H9 (cell line): ENCODE measurements around the gene KRT8. TPM values are rescaled to one million over a fixed set of nuclear protein-coding genes. Genes with fewer than 3 reads are reported as not detected.

Experiments used
- DNase-seq: peaks from one replicate; pipeline ENCODE4 v3.0.0-alpha.2; 2017
- H2AFZ ChIP-seq: one replicate; pipeline ENCODE4 v1.6.1; 2013; ENCODE audit warnings: mild to moderate bottlenecking, low read length, control low read depth, moderate library complexity
- H2AK5ac ChIP-seq: 2 replicates; pipeline ENCODE4 v1.6.1; 2013; ENCODE audit warnings: low read length, control low read depth, mixed read lengths; ENCODE audit not compliant: insufficient read length
- H2BK120ac ChIP-seq: one replicate; pipeline ENCODE4 v1.6.1; 2013; ENCODE audit warnings: low read depth, mild to moderate bottlenecking, low read length, control low read depth, inconsistent platforms; ENCODE audit not compliant: poor library complexity, severe bottlenecking
- H2BK12ac ChIP-seq: 2 replicates; pipeline ENCODE4 v1.6.1; 2013; ENCODE audit warnings: low read length, control low read depth, mixed read lengths, low read depth; ENCODE audit not compliant: insufficient read length
- H2BK15ac ChIP-seq: 2 replicates; pipeline ENCODE4 v1.6.1; 2013; ENCODE audit warnings: low read depth, low read length, control low read depth
- H2BK20ac ChIP-seq: one replicate; pipeline ENCODE4 v1.6.1; 2013; ENCODE audit warnings: low read depth, mild to moderate bottlenecking, low read length, control low read depth, inconsistent platforms; ENCODE audit not compliant: poor library complexity, severe bottlenecking
- H2BK5ac ChIP-seq: 2 replicates; pipeline ENCODE4 v1.6.1; 2013; ENCODE audit warnings: low read length, control low read depth, mixed read lengths; ENCODE audit not compliant: insufficient read length
- H3K14ac ChIP-seq: 2 replicates; pipeline ENCODE4 v1.6.1; 2013; ENCODE audit warnings: low read length, control low read depth; ENCODE audit not compliant: insufficient read depth
- H3K18ac ChIP-seq: 2 replicates; pipeline ENCODE4 v1.6.1; 2013; ENCODE audit warnings: low read depth, mild to moderate bottlenecking, mixed read lengths, low read length, control low read depth; ENCODE audit not compliant: insufficient read length
- H3K23ac ChIP-seq: 2 replicates; pipeline ENCODE4 v1.6.1; 2013; ENCODE audit warnings: low read length, control low read depth, mixed read lengths, low read depth; ENCODE audit not compliant: insufficient read length
- H3K23me2 ChIP-seq: 2 replicates; pipeline ENCODE4 v1.6.1; 2013; ENCODE audit warnings: low read depth, mild to moderate bottlenecking, mixed read lengths, low read length, control low read depth; ENCODE audit not compliant: insufficient read length, poor library complexity, severe bottlenecking
- H3K27ac ChIP-seq: 2 replicates; pipeline ENCODE4 v1.5.1; 2013; ENCODE audit warnings: low read length, control low read depth, mixed read lengths, low read depth; ENCODE audit not compliant: insufficient read length
- H3K27me3 ChIP-seq: 2 replicates; pipeline ENCODE4 v1.6.1; 2013; ENCODE audit warnings: low read length, control low read depth, inconsistent platforms; ENCODE audit not compliant: insufficient read depth
- H3K4ac ChIP-seq: 2 replicates; pipeline ENCODE4 v1.6.1; 2013; ENCODE audit warnings: low read depth, mild to moderate bottlenecking, control low read depth, inconsistent platforms, low read length, moderate library complexity
- H3K4me1 ChIP-seq: 2 replicates; pipeline ENCODE4 v1.6.1; 2013; ENCODE audit warnings: low read length, control low read depth, inconsistent platforms; ENCODE audit not compliant: insufficient read depth
- H3K4me2 ChIP-seq: 2 replicates; pipeline ENCODE4 v1.6.1; 2013; ENCODE audit warnings: low read length, control low read depth, mixed read lengths; ENCODE audit not compliant: insufficient read length, insufficient read depth
- H3K56ac ChIP-seq: 2 replicates; pipeline ENCODE4 v1.6.1; 2013; ENCODE audit warnings: low read depth, mild to moderate bottlenecking, mixed read lengths, low read length, control low read depth; ENCODE audit not compliant: insufficient read length
- H3K79me1 ChIP-seq: 2 replicates; pipeline ENCODE4 v1.6.1; 2013; ENCODE audit warnings: low read depth, mild to moderate bottlenecking, moderate library complexity, low read length, control low read depth, inconsistent platforms; ENCODE audit not compliant: insufficient read depth, poor library complexity, severe bottlenecking
- H3K79me2 ChIP-seq: 2 replicates; pipeline ENCODE4 v1.6.1; 2013; ENCODE audit warnings: low read length, control low read depth, inconsistent platforms; ENCODE audit not compliant: insufficient read depth
- H3K9ac ChIP-seq: 2 replicates; pipeline ENCODE4 v1.6.1; 2013; ENCODE audit warnings: low read length, control low read depth, mixed read lengths; ENCODE audit not compliant: insufficient read length; ENCODE audit errors: extremely low read depth
- H3K9me3 ChIP-seq: one replicate; pipeline ENCODE4 v1.6.1; 2013; ENCODE audit warnings: low read depth, low read length, inconsistent platforms; ENCODE audit not compliant: control insufficient read depth
- H3T11ph ChIP-seq: one replicate; pipeline ENCODE4 v1.6.1; 2013; ENCODE audit warnings: mild to moderate bottlenecking, low read length, control low read depth, inconsistent platforms
- H4K20me1 ChIP-seq: one replicate; pipeline ENCODE4 v1.6.1; 2013; ENCODE audit not compliant: control insufficient read depth, insufficient read length, insufficient read depth
- H4K5ac ChIP-seq: 2 replicates; pipeline ENCODE4 v1.6.1; 2013; ENCODE audit warnings: low read depth, mild to moderate bottlenecking, mixed read lengths, low read length, control low read depth; ENCODE audit not compliant: insufficient read length
- H4K8ac ChIP-seq: replicated peaks from 2 replicates; pipeline ENCODE4 v1.6.1; 2013; ENCODE audit warnings: low read length, control low read depth, mixed read lengths, low read depth; ENCODE audit not compliant: insufficient read length
- H4K91ac ChIP-seq: 2 replicates; pipeline ENCODE4 v1.6.1; 2013; ENCODE audit warnings: low read depth, mild to moderate bottlenecking, moderate library complexity, mixed read lengths, low read length, control low read depth; ENCODE audit not compliant: insufficient read length
- H3K27ac Mint-ChIP-seq, 3 experiments: 2 replicates in 2 of 3; 3 replicates in 1 of 3; pipeline ENCODE4 v1.8.0; 2020 to 2021; ENCODE audit warnings: mixed read lengths in 3 of 3, mild to moderate bottlenecking in 1 of 3, moderate library complexity in 1 of 3
- H3K27me3 Mint-ChIP-seq: 2 replicates; pipeline ENCODE4 v1.8.0; 2021; ENCODE audit warnings: low read depth, mild to moderate bottlenecking, moderate library complexity, mixed read lengths
- H3K36me3 Mint-ChIP-seq, 3 experiments: 2 replicates in 2 of 3; 3 replicates in 1 of 3; pipeline ENCODE4 v1.8.0; 2020 to 2021; ENCODE audit warnings: low read depth in 3 of 3, mixed read lengths in 3 of 3; ENCODE audit not compliant: insufficient read depth in 1 of 3
- H3K4me1 Mint-ChIP-seq, 2 experiments: 2 replicates each; pipeline ENCODE4 v1.8.0; 2020; ENCODE audit warnings: mixed read lengths in 2 of 2
- H3K4me3 Mint-ChIP-seq, 2 experiments: 2 replicates in 1 of 2; 3 replicates in 1 of 2; pipeline ENCODE4 v1.8.0; 2020 to 2021; ENCODE audit warnings: mild to moderate bottlenecking in 2 of 2, mixed read lengths in 2 of 2, moderate library complexity in 1 of 2
- H3K9me3 Mint-ChIP-seq, 2 experiments: 2 replicates in 1 of 2; 3 replicates in 1 of 2; pipeline ENCODE4 v1.8.0; 2020; ENCODE audit warnings: mild to moderate bottlenecking in 2 of 2, mixed read lengths in 2 of 2, moderate library complexity in 1 of 2
- WGBS: extraction: QIAGEN DNeasy Blood & Tissue Kit; methylation state at CpG from one replicate; pipeline ENCODE4 v1.1.7; 2013; ENCODE audit warnings: missing lambda C conversion rate, low lambda C conversion rate, mixed read lengths; ENCODE audit not compliant: insufficient read length; ENCODE audit errors: extremely low coverage; 5-methylcytosine and 5-hydroxymethylcytosine counted together
- total RNA-seq: library from RNA; stranded (reverse); gene quantifications from 2 replicates; pipeline ENCODE4 v1.2.1, GENCODE V29; 2021
- TF ChIP-seq, protein P1 (sequence below): fragments of 200-600 bp; sonication (generic); conservative IDR thresholded peaks from 3 replicates; pipeline ENCODE4 v1.8.0; 2021; ENCODE audit warnings: antibody characterized with exemption, mild to moderate bottlenecking

KRT8 gene
- total RNA-seq, 1 experiment from 2014 or later, result 244 TPM

DNA sequence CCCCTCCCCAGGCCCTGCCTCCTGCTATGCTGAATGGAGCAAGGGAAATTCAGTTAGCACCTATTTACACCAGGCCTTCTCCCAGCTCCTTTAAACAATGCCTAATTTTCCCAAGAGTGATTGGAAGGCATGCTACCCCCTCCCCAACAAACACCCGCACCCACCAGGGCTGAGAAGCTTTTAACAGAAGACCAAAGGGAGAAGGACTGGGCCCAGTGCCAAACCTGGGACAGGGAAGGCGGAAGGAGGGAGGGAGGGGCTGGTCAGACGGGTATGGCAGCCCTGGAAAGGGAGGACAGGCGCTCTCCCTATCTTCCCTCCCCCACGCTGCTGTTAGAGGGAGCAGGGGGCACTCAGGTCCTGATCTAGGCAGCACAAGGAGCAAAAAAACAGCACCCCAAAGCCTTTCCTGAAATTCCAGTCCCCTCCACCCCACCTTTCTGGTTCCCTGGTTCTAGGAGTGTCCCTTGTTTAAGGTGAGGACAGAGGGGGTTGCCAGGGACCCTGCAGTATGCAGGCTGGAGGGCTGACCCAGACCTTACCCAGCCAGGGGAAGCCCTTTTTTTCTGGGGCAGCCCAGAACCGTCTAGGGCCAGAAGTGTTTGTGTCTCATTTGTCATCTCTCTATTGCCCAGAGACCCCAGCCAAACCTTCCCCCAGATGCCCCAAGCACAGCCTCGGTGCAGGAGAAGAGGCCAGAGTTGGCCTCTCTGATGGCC lies 2.4 kb upstream of the KRT8 start:
- peak overlapping the region; percentile 27 for H4K5ac ChIP-seq
- peaks cover 2% of the 10 kb centered on the region; the same call in 1 of the 2 replicates for H3K27me3 Mint-ChIP-seq
- peaks cover 3% of the 10 kb centered on the region for H3K23me2 ChIP-seq
- TF ChIP-seq, protein P1, sequence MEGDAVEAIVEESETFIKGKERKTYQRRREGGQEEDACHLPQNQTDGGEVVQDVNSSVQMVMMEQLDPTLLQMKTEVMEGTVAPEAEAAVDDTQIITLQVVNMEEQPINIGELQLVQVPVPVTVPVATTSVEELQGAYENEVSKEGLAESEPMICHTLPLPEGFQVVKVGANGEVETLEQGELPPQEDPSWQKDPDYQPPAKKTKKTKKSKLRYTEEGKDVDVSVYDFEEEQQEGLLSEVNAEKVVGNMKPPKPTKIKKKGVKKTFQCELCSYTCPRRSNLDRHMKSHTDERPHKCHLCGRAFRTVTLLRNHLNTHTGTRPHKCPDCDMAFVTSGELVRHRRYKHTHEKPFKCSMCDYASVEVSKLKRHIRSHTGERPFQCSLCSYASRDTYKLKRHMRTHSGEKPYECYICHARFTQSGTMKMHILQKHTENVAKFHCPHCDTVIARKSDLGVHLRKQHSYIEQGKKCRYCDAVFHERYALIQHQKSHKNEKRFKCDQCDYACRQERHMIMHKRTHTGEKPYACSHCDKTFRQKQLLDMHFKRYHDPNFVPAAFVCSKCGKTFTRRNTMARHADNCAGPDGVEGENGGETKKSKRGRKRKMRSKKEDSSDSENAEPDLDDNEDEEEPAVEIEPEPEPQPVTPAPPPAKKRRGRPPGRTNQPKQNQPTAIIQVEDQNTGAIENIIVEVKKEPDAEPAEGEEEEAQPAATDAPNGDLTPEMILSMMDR, result no peak
- no peaks in the 10 kb centered on the region for H3K27me3 ChIP-seq
- H2AFZ ChIP-seq, result no peak overlapping the region
- peak overlapping the region in 1 of 2 experiments; percentile 44; a peak in 2 of 5 replicates for H3K4me3 Mint-ChIP-seq
- H3K27ac Mint-ChIP-seq, result peak overlapping the region in 2 of 3 experiments; percentile 56 to 90; a peak in 4 of 7 replicates
- WGBS, result no CpG with 5 or more reads among the region's 7 CpGs
- no peak overlapping the region for H3K9ac ChIP-seq
- H3K18ac ChIP-seq, result peak overlapping the region; percentile 67
- H3K14ac ChIP-seq, result peak overlapping the region; percentile 11; the same call in 1 of the 2 replicates
- peaks cover 0 to 3% (median 0%) of the 10 kb centered on the region in 3 experiments; a peak in 3 of 7 replicates for H3K36me3 Mint-ChIP-seq
- no peak overlapping the region for H3K23ac ChIP-seq
- no peaks in the 10 kb centered on the region for H3K79me1 ChIP-seq
- no peak overlapping the region for H3K56ac ChIP-seq
- peaks cover 28% of the 10 kb centered on the region; the same call in 1 of the 2 replicates for H3K4me1 ChIP-seq
- no peak overlapping the region for H2BK20ac ChIP-seq
- H3K4me1 Mint-ChIP-seq, result peaks cover 50 to 56% of the 10 kb centered on the region in 2 experiments
- H2AK5ac ChIP-seq, result no peak overlapping the region
- H2BK12ac ChIP-seq, result peak overlapping the region; percentile 19
- H3K79me2 ChIP-seq, result no peaks in the 10 kb centered on the region; the same call in 1 of the 2 replicates
- H4K91ac ChIP-seq, result no peak overlapping the region
- H4K20me1 ChIP-seq, result no peaks in the 10 kb centered on the region
- no peak overlapping the region for H3K27ac ChIP-seq
- H2BK15ac ChIP-seq, result no peak overlapping the region
- DNase-seq, result peak; percentile 65
- no peak overlapping the region for H3T11ph ChIP-seq
- H3K4ac ChIP-seq, result peak overlapping the region; percentile 2
- H2BK120ac ChIP-seq, result no peak overlapping the region
- H3K9me3 Mint-ChIP-seq, result no peaks in the 10 kb centered on the region; a peak in 1 of 5 replicates
- H3K9me3 ChIP-seq, result no peaks in the 10 kb centered on the region
- no peak overlapping the region for H4K8ac ChIP-seq
- no peak overlapping the region for H3K4me2 ChIP-seq
- peak overlapping the region; percentile 27 for H2BK5ac ChIP-seq
